GM12864 (cell line): ENCODE data around the gene FAM184B.

Experiments used
- DNase-seq: peaks from one replicate; pipeline ENCODE4 v3.0.0-alpha.2; 2011; ENCODE audit warnings: low read depth
- H3K4me3 ChIP-seq: 2 replicates; pipeline ENCODE4 v1.5.1; 2011; ENCODE audit warnings: mild to moderate bottlenecking, low read depth, low read length, control low read depth
- TF ChIP-seq, protein P1 (sequence below): IDR thresholded peaks from 2 replicates; pipeline ENCODE4 v1.5.1; 2011; ENCODE audit warnings: low read depth, mild to moderate bottlenecking, moderate library complexity, low read length, control low read depth, inconsistent platforms; ENCODE audit errors: missing control alignments

The FAM184B gene

DNA sequence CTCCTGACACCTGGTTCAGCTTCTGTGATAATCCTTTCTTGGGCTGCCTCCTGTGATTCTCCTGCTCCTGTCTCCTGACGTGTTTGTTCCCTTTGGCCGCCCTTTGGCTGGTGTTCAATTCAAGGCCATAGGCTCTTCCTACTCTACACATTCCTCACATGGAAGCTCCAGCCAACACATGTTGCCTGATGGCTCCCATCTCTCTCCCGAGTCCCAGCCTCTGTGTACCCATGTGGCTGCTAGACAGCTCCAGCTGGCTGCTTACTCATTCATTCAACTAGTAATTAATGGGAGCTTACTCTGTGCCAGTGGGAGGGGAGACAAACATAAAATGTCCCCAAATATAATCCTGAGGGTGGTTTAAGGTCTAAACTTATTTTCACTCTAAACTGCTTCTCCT is 176.2 kb downstream of the FAM184B start:
- H3K4me3 ChIP-seq, result no peak overlapping the region
- TF ChIP-seq, protein P1, sequence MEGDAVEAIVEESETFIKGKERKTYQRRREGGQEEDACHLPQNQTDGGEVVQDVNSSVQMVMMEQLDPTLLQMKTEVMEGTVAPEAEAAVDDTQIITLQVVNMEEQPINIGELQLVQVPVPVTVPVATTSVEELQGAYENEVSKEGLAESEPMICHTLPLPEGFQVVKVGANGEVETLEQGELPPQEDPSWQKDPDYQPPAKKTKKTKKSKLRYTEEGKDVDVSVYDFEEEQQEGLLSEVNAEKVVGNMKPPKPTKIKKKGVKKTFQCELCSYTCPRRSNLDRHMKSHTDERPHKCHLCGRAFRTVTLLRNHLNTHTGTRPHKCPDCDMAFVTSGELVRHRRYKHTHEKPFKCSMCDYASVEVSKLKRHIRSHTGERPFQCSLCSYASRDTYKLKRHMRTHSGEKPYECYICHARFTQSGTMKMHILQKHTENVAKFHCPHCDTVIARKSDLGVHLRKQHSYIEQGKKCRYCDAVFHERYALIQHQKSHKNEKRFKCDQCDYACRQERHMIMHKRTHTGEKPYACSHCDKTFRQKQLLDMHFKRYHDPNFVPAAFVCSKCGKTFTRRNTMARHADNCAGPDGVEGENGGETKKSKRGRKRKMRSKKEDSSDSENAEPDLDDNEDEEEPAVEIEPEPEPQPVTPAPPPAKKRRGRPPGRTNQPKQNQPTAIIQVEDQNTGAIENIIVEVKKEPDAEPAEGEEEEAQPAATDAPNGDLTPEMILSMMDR, result no peak
- DNase-seq, result no peak

GRCh38 chr4:17599826-17600225 is 181.6 kb downstream of the FAM184B start:
- no peak for DNase-seq
- no peak overlapping the region for H3K4me3 ChIP-seq
- TF ChIP-seq, protein P1, result no peak

DNA sequence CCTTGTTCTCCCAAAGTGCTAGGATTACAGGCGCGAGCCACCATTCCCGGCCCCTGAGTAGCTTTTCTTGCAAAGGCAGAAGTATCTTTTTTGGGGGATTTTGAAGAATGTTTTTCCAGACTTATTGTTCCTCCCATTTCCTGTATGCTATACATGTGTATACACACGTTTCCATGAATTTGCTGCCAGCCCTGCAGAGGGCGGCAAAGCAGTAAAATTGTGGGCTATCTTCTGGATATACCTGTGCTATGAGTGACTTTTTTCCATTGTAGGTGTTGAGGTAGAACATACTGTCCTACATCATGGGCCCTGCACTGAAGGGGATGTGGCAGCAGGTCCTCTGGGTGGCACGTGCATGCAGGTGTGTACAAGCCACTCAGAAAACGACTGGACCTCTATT is 183.9 kb downstream of the FAM184B start:
- no peak for DNase-seq
- no peak overlapping the region for H3K4me3 ChIP-seq
- TF ChIP-seq, protein P1, result peak; percentile 9

DNA sequence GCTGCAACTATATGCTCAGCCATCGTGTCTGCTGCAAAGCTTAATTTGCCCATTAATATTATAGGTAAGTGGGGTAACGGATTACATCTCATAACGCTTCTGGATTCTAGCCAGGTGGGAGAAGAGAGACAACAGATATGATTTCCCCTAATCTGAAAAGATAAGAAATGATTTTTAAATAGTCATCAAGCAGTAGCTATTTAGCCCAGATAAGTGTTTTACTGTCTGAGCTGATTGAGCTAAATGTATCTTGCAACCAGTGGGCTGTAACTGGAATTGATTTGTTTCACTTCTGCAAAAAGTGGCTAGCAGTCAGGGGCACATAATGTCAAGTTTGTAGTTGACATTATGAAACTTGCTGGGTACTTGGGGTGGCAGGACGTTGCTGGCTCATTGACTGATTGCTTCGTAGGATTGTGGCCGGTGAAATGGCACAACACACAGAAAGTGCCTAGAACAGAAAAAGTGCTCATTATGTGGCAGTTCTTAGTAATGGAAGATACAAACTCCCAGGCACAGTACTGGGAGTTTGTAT is 185.9 kb downstream of the FAM184B start:
- TF ChIP-seq, protein P1, result no peak
- H3K4me3 ChIP-seq, result no peak overlapping the region
- peak; percentile 66 for DNase-seq

- DNase-seq, result no peak
- TF ChIP-seq, protein P1, result no peak
Observed at GRCh38 chr4:17589355-17589754, 192.1 kb downstream of the FAM184B start.

DNA sequence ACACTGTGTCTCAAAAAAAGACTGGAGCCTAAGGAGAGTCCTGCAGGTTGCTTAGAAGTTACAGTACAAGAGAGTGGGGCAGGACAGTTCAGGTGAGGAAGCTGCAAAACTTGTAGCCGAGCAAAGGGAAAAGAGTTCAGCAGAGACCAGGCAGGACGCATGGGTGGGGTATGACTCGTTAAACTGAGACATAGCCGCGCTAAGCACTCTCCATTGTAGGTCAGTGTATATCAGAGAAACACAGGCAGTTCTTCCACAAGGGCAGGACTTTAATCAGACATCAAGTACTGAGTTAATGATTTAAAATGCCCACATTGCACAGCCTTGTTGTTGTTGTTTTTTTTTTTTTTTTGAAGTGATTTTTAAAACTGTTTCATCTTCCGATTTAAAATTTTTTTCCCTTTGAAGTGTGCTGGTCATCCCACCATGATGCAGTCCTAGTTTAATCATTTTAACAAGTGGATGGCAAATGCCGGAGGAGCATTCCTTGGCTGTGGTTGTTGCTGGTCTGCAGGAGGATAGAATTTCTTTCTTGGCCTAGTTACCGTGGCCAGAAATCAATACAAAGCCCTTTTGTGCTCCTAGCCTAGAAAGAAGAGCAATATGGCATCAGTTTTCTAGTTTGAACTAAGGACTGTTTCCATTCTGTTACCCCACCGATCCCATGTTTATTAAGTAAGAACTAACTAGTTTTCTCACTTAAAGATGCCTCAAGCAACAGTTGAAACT is 194.2 kb downstream of the FAM184B start:
- no peak overlapping the region for H3K4me3 ChIP-seq
- TF ChIP-seq, protein P1, result no peak
- no peak for DNase-seq

More at GRCh38 chr4:17589355-17589754, 192.1 kb downstream of the FAM184B start:
- no peak overlapping the region for H3K4me3 ChIP-seq

GRCh38 chr4:17584521-17585213 is 196.8 kb downstream of the FAM184B start:
- TF ChIP-seq, protein P1, result no peak
- DNase-seq, result no peak
- no peak overlapping the region for H3K4me3 ChIP-seq
